Activated naive CD4-positive, alpha-beta T cell treated with anti-CD3 and anti-CD28 coated beads, Interleukin-2, amount 50 U/mL, for 24 hours (primary cell): Measurements from ENCODE around the gene MCM10.
"Not testable (repeated sequence)": the region's sequence is repeated elsewhere in the genome, so short reads cannot be mapped to it uniquely, and the experiment has no call there.

ENCODE experiments used
- H3K27ac Mint-ChIP-seq: one replicate; pipeline ENCODE4 v1.8.0; 2021; ENCODE audit warnings: mild to moderate bottlenecking, mixed read lengths
- H3K27me3 Mint-ChIP-seq: one replicate; pipeline ENCODE4 v1.8.0; 2021; ENCODE audit warnings: mixed read lengths
- H3K36me3 Mint-ChIP-seq: one replicate; pipeline ENCODE4 v1.8.0; 2021; ENCODE audit warnings: mixed read lengths
- H3K4me1 Mint-ChIP-seq: one replicate; pipeline ENCODE4 v1.8.0; 2021; ENCODE audit warnings: mixed read lengths
- H3K4me3 Mint-ChIP-seq: one replicate; pipeline ENCODE4 v1.8.0; 2021; ENCODE audit warnings: mild to moderate bottlenecking, mixed read lengths
- H3K9me3 Mint-ChIP-seq: one replicate; pipeline ENCODE4 v1.8.0; 2021; ENCODE audit warnings: mixed read lengths

Gene MCM10

GRCh38 chr10:13224210-13224995 is 63.0 kb downstream of the MCM10 start:
- H3K9me3 Mint-ChIP-seq: no peaks in the 10 kb centered on the region
- no peak overlapping the region for H3K27ac Mint-ChIP-seq
- no peaks in the 10 kb centered on the region for H3K27me3 Mint-ChIP-seq
- H3K4me1 Mint-ChIP-seq: no peaks in the 10 kb centered on the region
- H3K36me3 Mint-ChIP-seq: no peaks in the 10 kb centered on the region
- H3K4me3 Mint-ChIP-seq: no peak overlapping the region

- Mint-ChIP-seq H3K27me3 (no peaks in the 10 kb centered on the region), H3K4me3 (no peak overlapping the region), H3K9me3 (no peaks in the 10 kb centered on the region), H3K27ac (no peak overlapping the region), H3K4me1 (no peaks in the 10 kb centered on the region), H3K36me3 (no peaks in the 10 kb centered on the region)
Measured at GRCh38 chr10:13225601-13226000, 64.2 kb downstream of the MCM10 start.

GRCh38 chr10:13227031-13227430 is 65.7 kb downstream of the MCM10 start:
- Mint-ChIP-seq H3K9me3 (no peaks in the 10 kb centered on the region), H3K27me3 (no peaks in the 10 kb centered on the region), H3K27ac (no peak overlapping the region), H3K4me1 (no peaks in the 10 kb centered on the region), H3K36me3 (no peaks in the 10 kb centered on the region), H3K4me3 (no peak overlapping the region)

- H3K36me3 Mint-ChIP-seq: no peaks in the 10 kb centered on the region
- no peak overlapping the region for H3K4me3 Mint-ChIP-seq
- H3K9me3 Mint-ChIP-seq: no peaks in the 10 kb centered on the region
- H3K4me1 Mint-ChIP-seq: no peaks in the 10 kb centered on the region
- no peaks in the 10 kb centered on the region for H3K27me3 Mint-ChIP-seq
- no peak overlapping the region for H3K27ac Mint-ChIP-seq
Measured at GRCh38 chr10:13231190-13231589, 69.8 kb downstream of the MCM10 start.

- H3K36me3 Mint-ChIP-seq: no peaks in the 10 kb centered on the region
- H3K4me1 Mint-ChIP-seq: no peaks in the 10 kb centered on the region
- H3K4me3 Mint-ChIP-seq: no peak overlapping the region
- no peaks in the 10 kb centered on the region for H3K9me3 Mint-ChIP-seq
- no peak overlapping the region for H3K27ac Mint-ChIP-seq
- H3K27me3 Mint-ChIP-seq: no peaks in the 10 kb centered on the region
Measured at GRCh38 chr10:13231808-13232207, 70.5 kb downstream of the MCM10 start.

- no peaks in the 10 kb centered on the region for H3K27me3 Mint-ChIP-seq
Measured at GRCh38 chr10:13233358-13233757, 72.0 kb downstream of the MCM10 start.

GRCh38 chr10:13234172-13234571 is 72.8 kb downstream of the MCM10 start, which contains the start of gene UCMA:
Gene UCMA, minus strand, starts transcription at chr10:13234374. Its CDS starts 116 bp downstream, at chr10:13234258.
- Mint-ChIP-seq H3K36me3 (no peaks in the 10 kb centered on the region), H3K27ac (no peak within 1 kb of the TSS), H3K4me1 (no peaks in the 10 kb centered on the region), H3K27me3 (no peaks in the 10 kb centered on the region), H3K9me3 (no peaks in the 10 kb centered on the region), H3K4me3 (no peak within 1 kb of the TSS)

More at GRCh38 chr10:13233358-13233757, 72.0 kb downstream of the MCM10 start:
- H3K27ac Mint-ChIP-seq: no peak overlapping the region
- H3K4me1 Mint-ChIP-seq: no peaks in the 10 kb centered on the region
- H3K4me3 Mint-ChIP-seq: no peak overlapping the region
- no peaks in the 10 kb centered on the region for H3K9me3 Mint-ChIP-seq
- H3K36me3 Mint-ChIP-seq: no peaks in the 10 kb centered on the region

- not testable (repeated sequence) for H3K4me3 Mint-ChIP-seq, H3K9me3 Mint-ChIP-seq, H3K36me3 Mint-ChIP-seq, H3K4me1 Mint-ChIP-seq, H3K27ac Mint-ChIP-seq, H3K27me3 Mint-ChIP-seq
Measured at GRCh38 chr10:13234736-13235135, 73.4 kb downstream of the MCM10 start.

GRCh38 chr10:13236638-13237037 is 75.3 kb downstream of the MCM10 start:
- H3K27me3 Mint-ChIP-seq: no peaks in the 10 kb centered on the region
- no peaks in the 10 kb centered on the region for H3K4me1 Mint-ChIP-seq
- no peak overlapping the region for H3K4me3 Mint-ChIP-seq
- no peak overlapping the region for H3K27ac Mint-ChIP-seq
- no peaks in the 10 kb centered on the region for H3K9me3 Mint-ChIP-seq
- H3K36me3 Mint-ChIP-seq: no peaks in the 10 kb centered on the region

- no peaks in the 10 kb centered on the region for H3K27me3 Mint-ChIP-seq
- no peak overlapping the region for H3K27ac Mint-ChIP-seq
- H3K9me3 Mint-ChIP-seq: no peaks in the 10 kb centered on the region
- no peak overlapping the region for H3K4me3 Mint-ChIP-seq
- no peaks in the 10 kb centered on the region for H3K4me1 Mint-ChIP-seq
- H3K36me3 Mint-ChIP-seq: no peaks in the 10 kb centered on the region
Measured at GRCh38 chr10:13238271-13239077, 77.1 kb downstream of the MCM10 start.

GRCh38 chr10:13239923-13240322 is 78.6 kb downstream of the MCM10 start:
- H3K4me1 Mint-ChIP-seq: no peaks in the 10 kb centered on the region
- no peak overlapping the region for H3K27ac Mint-ChIP-seq
- no peaks in the 10 kb centered on the region for H3K36me3 Mint-ChIP-seq
- H3K27me3 Mint-ChIP-seq: no peaks in the 10 kb centered on the region
- H3K4me3 Mint-ChIP-seq: no peak overlapping the region
- H3K9me3 Mint-ChIP-seq: no peaks in the 10 kb centered on the region

- H3K9me3 Mint-ChIP-seq: no peaks in the 10 kb centered on the region
- H3K4me1 Mint-ChIP-seq: no peaks in the 10 kb centered on the region
- no peaks in the 10 kb centered on the region for H3K36me3 Mint-ChIP-seq
- H3K27me3 Mint-ChIP-seq: no peaks in the 10 kb centered on the region
- H3K27ac Mint-ChIP-seq: no peak overlapping the region
- H3K4me3 Mint-ChIP-seq: no peak overlapping the region
Measured at GRCh38 chr10:13241613-13242012, 80.3 kb downstream of the MCM10 start.

- not testable (repeated sequence) for H3K9me3 Mint-ChIP-seq, H3K4me3 Mint-ChIP-seq, H3K36me3 Mint-ChIP-seq, H3K4me1 Mint-ChIP-seq, H3K27me3 Mint-ChIP-seq, H3K27ac Mint-ChIP-seq
Measured at GRCh38 chr10:13242260-13242659, 80.9 kb downstream of the MCM10 start.

GRCh38 chr10:13247246-13247645 is 85.9 kb downstream of the MCM10 start:
- no peaks in the 10 kb centered on the region for H3K9me3 Mint-ChIP-seq
- H3K27me3 Mint-ChIP-seq: no peaks in the 10 kb centered on the region
- H3K4me1 Mint-ChIP-seq: no peaks in the 10 kb centered on the region
- H3K4me3 Mint-ChIP-seq: no peak overlapping the region
- no peaks in the 10 kb centered on the region for H3K36me3 Mint-ChIP-seq
- no peak overlapping the region for H3K27ac Mint-ChIP-seq

- Mint-ChIP-seq H3K27me3 (no peaks in the 10 kb centered on the region), H3K4me3 (no peak overlapping the region), H3K4me1 (no peaks in the 10 kb centered on the region), H3K36me3 (no peaks in the 10 kb centered on the region), H3K9me3 (no peaks in the 10 kb centered on the region), H3K27ac (no peak overlapping the region)
Measured at GRCh38 chr10:13247784-13248183, 86.4 kb downstream of the MCM10 start.

GRCh38 chr10:13253726-13254125 is 92.4 kb downstream of the MCM10 start:
- H3K4me3 Mint-ChIP-seq: no peak overlapping the region
- H3K36me3 Mint-ChIP-seq: no peaks in the 10 kb centered on the region
- peaks cover 6% of the 10 kb centered on the region for H3K4me1 Mint-ChIP-seq

More at GRCh38 chr10:13253726-13254125, 92.4 kb downstream of the MCM10 start:
- Mint-ChIP-seq H3K9me3 (no peaks in the 10 kb centered on the region), H3K27ac (no peak overlapping the region), H3K27me3 (no peaks in the 10 kb centered on the region)
